SK-N-MC (cell line): ENCODE measurements around the gene C5AR2.

Experiments used
- EZH2 ChIP-seq: fragments of 200-600 bp; sonication (generic); IDR thresholded peaks from one replicate; pipeline ENCODE4 v1.6.1; 2017; ENCODE audit warnings: antibody characterized with exemption
- POLR2AphosphoS5 ChIP-seq: IDR thresholded peaks from 2 replicates; pipeline ENCODE4 v1.6.1; 2012; ENCODE audit warnings: mild to moderate bottlenecking, low read depth, low read length, borderline replicate concordance

DNA sequence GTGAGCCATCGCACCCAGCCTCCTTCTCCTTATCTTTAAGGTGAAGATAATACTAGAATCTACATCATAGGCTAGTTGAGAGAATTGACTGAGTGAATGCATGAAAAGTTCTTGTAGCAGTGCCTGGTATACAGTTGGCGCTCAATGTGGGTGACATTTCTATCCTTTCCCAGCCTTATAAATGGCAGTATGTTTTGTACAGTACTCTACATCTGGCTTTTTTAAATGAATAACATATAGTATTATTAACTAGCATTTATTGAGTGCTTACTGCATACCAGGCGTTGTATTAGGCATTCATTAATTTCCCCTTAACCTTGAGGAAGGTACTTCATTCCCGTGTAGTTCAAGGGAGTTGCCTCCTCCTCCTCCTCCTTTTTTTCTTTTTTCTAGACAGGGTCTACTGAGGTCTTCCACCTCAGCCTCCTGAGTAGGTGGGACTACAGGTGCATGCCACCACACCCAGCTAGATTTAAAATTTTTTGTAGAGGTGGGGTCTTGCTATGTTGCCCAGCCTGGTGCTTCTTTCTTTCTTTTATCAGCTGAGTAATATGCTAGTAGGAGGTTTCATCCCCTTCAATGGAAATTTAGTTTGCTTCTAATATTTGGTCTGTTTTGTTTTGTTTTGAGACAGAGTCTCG, 19.5 kb upstream of the C5AR2 start:
- TF ChIP-seq POLR2AphosphoS5, result no peak
- TF ChIP-seq EZH2, result no peak
